GM12874 (cell line): Measurements from ENCODE around the gene XKR7.

ENCODE experiments used
- TF ChIP-seq, protein P1 (sequence below): IDR thresholded peaks from 2 replicates; pipeline ENCODE4 v1.5.1; 2011; ENCODE audit warnings: low read depth, mild to moderate bottlenecking, control low read depth, low read length, moderate library complexity; ENCODE audit not compliant: insufficient read depth

Gene XKR7

DNA sequence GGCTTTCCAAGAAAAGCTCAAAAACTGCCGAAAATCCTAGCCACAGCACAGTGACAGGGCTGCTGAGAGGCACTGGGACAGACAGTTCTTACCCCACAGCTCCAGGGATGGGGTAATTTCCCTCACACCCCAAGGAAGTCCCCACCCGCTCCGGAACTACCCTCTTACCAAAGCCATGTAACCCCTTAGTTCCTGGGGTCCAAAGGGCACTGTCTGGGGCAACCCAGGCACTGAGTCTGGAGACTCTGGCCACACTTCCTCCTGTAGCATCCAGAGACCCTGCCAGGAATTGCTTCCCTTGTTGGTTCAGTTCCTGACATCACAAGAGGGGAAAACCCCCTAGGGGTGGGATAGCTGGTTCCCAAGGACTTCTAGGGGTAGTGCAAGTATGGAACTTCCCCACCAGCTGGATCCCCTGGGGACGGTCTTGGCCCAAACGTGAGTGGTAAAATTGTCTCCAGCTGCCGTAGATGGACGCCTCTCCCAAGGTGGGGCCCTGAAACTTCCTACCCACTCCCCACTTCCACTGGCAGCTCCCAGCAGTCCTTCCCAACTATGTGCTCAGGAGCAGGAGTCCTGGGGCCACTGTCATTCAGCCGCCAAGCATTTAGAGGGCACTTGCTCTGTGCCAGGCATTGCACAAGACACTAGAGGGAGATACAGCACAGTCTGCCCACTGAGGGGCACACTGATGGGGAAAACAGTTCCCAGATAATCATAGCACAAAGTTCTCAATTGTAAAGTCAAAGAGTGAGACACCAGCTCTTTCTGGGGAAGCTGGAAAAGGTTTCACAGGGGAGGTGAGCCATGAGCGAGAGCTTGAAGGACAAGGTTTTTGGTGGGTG, 66.9 kb downstream of the XKR7 start:
- TF ChIP-seq, protein P1, sequence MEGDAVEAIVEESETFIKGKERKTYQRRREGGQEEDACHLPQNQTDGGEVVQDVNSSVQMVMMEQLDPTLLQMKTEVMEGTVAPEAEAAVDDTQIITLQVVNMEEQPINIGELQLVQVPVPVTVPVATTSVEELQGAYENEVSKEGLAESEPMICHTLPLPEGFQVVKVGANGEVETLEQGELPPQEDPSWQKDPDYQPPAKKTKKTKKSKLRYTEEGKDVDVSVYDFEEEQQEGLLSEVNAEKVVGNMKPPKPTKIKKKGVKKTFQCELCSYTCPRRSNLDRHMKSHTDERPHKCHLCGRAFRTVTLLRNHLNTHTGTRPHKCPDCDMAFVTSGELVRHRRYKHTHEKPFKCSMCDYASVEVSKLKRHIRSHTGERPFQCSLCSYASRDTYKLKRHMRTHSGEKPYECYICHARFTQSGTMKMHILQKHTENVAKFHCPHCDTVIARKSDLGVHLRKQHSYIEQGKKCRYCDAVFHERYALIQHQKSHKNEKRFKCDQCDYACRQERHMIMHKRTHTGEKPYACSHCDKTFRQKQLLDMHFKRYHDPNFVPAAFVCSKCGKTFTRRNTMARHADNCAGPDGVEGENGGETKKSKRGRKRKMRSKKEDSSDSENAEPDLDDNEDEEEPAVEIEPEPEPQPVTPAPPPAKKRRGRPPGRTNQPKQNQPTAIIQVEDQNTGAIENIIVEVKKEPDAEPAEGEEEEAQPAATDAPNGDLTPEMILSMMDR, result peak; percentile 44; the same call in 1 of the 2 replicates

DNA sequence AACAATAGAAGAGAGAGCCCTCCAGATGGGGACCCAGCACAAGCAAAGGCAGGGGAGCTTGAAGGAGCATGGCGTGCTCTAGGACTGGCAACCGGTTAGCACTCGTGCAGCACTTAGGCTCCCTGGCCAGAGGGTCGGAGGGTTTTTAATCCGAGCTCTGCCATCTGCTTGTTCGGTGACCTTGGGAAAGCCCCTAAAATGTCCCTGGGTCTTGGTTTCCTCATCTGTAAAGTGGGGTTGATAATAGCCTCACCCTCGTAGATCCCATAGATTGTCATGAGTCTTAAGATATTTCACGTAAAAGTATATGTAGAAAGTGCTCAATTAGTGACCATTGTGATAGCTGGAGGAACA, 67.5 kb downstream of the XKR7 start:
- TF ChIP-seq, protein P1, result no peak

DNA sequence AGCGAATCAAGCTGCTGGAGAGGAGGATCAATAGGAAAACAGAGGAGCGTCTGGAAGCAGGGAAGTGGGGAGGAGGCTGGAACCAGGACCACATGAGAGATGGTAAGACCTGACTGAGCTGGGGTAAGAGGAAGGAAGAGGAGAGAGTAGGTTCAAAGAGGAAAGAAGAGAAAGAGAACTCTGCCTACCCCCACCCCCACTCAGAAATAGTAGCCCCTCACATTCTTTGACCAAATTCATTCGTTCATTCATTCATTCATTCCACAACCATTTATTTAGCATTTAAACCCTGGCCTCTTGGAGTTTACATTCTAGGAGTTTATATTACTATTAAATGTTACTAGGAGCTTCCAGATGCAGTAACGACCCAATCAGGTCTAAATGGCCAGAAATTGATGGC, 68.3 kb downstream of the XKR7 start:
- TF ChIP-seq, protein P1, result no peak

DNA sequence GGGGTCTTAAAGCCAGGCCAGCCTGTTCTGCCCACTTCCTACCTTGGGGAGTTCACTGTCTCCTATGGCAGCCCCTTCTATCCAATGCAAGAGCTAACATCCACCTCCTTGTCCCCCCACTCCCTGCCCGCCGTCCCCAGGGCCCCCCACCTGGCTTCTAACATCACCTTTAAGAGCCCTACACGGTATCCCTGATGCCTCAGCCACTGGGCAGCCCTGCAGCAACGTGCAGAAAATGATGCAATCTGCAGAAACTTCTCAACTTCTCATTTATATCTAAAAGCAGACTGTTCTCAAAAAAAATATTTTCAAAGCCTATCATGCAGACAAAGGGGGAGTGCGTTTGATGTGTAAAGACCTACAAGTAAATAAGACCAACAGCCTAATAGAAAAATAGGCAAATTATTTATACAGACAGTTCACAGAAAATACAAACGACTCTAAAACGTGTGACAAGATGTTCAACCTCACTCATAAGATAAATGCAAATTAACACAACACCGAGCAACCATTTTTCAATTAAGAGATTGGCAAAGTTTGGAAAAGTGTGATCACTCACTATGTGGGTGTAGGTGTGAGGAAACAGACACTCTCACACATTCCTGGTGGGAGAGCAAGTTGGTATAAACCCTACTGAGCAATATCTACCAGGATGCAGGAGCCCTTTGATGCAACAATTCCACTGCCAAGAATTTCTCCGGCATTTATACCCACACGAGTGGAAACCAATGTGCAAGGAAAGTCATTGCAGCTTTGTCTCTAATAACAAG, 69.0 kb downstream of the XKR7 start:
- TF ChIP-seq, protein P1, result no peak

DNA sequence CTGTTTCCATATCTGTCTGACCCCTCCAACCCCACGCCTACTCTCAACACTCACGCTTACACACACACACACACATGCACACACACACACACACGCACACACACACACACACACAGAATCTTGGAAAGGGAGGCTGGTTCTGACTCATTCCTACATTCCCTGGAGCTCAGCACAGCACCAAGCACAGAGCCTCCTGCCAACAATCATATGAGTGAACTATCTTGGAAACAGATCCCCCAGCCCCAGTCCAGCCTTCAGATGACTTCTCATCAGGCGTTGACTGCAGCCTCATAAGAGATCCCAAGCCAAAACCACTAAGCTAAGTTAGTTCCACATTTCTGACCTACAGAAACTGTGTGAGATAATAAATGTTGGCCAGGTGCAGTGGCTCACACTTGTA, 70.0 kb downstream of the XKR7 start:
- TF ChIP-seq, protein P1, result no peak

DNA sequence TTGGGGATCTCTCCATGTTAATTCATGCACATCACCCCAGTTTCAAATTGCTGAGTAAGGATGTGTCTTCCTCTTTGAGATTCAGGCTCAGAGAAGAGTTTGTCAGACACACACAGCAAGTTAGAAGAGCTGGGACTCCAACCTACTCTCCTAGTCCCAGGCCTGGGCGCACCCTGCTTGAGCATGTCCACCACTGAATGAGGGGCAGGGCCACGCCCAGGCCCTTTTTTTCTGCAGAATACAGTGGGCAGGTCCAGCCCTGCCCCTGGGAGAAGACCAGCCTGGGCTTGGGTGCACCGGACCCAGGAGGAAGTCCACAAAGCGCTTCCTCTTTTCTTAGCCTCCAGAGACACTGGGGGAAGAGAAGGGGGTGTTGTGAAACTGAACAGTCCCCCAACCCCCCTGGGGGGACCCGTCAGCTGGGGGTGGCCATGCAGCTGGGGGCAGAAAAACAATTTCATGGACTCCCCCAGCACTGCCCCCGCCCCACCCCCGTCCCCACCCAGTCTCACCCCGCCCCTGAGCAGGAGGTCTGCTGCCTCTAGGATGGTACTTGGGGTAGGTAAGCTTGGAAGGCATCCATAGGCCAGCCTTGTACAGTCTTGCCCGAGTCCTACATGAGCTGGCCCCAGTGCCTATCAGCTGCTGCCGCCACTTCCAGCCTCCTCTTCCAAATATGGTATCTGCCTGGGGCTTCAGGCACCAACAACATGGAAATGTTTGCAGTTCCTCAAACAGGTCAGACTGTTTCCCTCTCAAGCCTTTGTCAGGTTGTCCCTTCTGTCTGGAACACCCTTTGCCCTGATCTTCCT, 72.4 kb downstream of the XKR7 start:
- TF ChIP-seq, protein P1, result no peak

DNA sequence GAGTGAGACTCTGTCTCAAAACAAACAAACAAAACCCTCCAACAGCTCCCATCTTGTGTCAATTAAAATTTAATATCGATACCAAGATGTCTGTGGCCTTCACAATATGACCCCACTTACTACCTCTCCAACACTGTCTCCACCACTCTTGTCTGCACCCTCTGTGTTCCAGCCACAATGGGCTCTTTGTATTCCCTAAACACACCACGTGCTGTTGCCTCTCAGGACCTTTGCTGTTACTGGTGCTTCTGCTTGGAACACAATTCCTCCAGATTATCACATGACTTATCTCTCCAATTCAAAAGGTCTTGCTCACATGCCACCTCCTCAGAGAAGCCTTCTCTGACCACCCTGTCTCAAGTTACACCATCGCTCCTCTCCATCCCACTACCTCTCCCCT, 78.0 kb downstream of the XKR7 start:
- TF ChIP-seq, protein P1, result no peak
